OCI-LY7 (cell line): ENCODE results near the gene RPS14. TPM values are rescaled to one million over a fixed set of nuclear protein-coding genes. Genes with fewer than 3 reads are reported as not detected.

Experiments
- BruUV-seq: library from RNA; stranded (reverse); fragments of 400-500 nt; replicated peaks from 2 replicates; lab custom pipeline; 2021; lab: Mats Ljungman, UMichigan
- CTCF ChIA-PET: fragments of 300-600 bp; sonication (Branson Sonifier 250); formaldehyde crosslinking; loops from one replicate; lab custom pipeline; 2022; ENCODE audit warnings: antibody characterized with exemption; ENCODE audit not compliant: unreplicated experiment; lab: Charles Lee
- POLR2A ChIA-PET: fragments of 300-600 bp; sonication (Branson Sonifier 250); formaldehyde crosslinking; loops from one replicate; lab custom pipeline; 2022; ENCODE audit warnings: antibody characterized with exemption; lab: Charles Lee
- DNase-seq: peaks from one replicate; pipeline ENCODE4 v3.0.0-alpha.2; 2015; ENCODE audit warnings: low spot score
- H2AFZ ChIP-seq: fragments of 200-600 bp; sonication (generic), shearing (Covaris generic); 2 replicates; pipeline ENCODE4 v1.6.1; 2014; ENCODE audit warnings: mild to moderate bottlenecking, antibody characterized with exemption, low read length, moderate library complexity
- H3K27ac ChIP-seq: fragments of 200-600 bp; sonication (generic); 2 replicates; pipeline ENCODE4 v1.5.1; 2014; ENCODE audit warnings: mixed run types, low read depth, mild to moderate bottlenecking, moderate library complexity, low read length, inconsistent platforms; ENCODE audit not compliant: poor library complexity, severe bottlenecking
- H3K36me3 ChIP-seq: fragments of 200-600 bp; sonication (generic); 2 replicates; pipeline ENCODE4 v1.6.1; 2014; ENCODE audit warnings: mild to moderate bottlenecking, antibody characterized with exemption, low read length, moderate library complexity, mixed read lengths; ENCODE audit not compliant: insufficient read depth
- H3K4me1 ChIP-seq: fragments of 200-600 bp; sonication (generic); 2 replicates; pipeline ENCODE4 v1.5.1; 2014; ENCODE audit warnings: mild to moderate bottlenecking, low read length; ENCODE audit not compliant: insufficient read depth, poor library complexity, severe bottlenecking
- H3K4me2 ChIP-seq: fragments of 200-600 bp; sonication (generic); 2 replicates; pipeline ENCODE4 v1.6.1; 2014; ENCODE audit warnings: mild to moderate bottlenecking, low read length
- H3K4me3 ChIP-seq: fragments of 200-600 bp; sonication (generic); 2 replicates; pipeline ENCODE4 v1.5.1; 2014; ENCODE audit warnings: mild to moderate bottlenecking, low read depth, low read length; ENCODE audit not compliant: poor library complexity, severe bottlenecking
- H3K79me2 ChIP-seq: fragments of 200-600 bp; sonication (generic); 2 replicates; pipeline ENCODE4 v1.6.1; 2016; ENCODE audit warnings: low read depth, mild to moderate bottlenecking, low read length, moderate library complexity, mixed read lengths; ENCODE audit not compliant: insufficient read depth
- H3K9me2 ChIP-seq: fragments of 200-600 bp; sonication (generic); 2 replicates; pipeline ENCODE4 v1.6.1; 2016; ENCODE audit warnings: mild to moderate bottlenecking, low read length, mixed read lengths; ENCODE audit not compliant: insufficient read depth
- H3K9me3 ChIP-seq: fragments of 200-600 bp; sonication (generic); 2 replicates; pipeline ENCODE4 v1.6.1; 2014; ENCODE audit warnings: mild to moderate bottlenecking, mixed run types, low read length, mixed read lengths
- H4K20me1 ChIP-seq: fragments of 200-600 bp; sonication (generic); 2 replicates; pipeline ENCODE4 v1.6.1; 2014; ENCODE audit warnings: mild to moderate bottlenecking, antibody characterized with exemption, low read length, moderate library complexity, mixed read lengths; ENCODE audit not compliant: insufficient read depth
- EZH2phosphoT487 ChIP-seq: fragments of 200-600 bp; sonication (generic); IDR thresholded peaks from 2 replicates; pipeline ENCODE4 v1.6.1; 2018; ENCODE audit warnings: low read depth, borderline replicate concordance, mild to moderate bottlenecking, mixed run types, antibody characterized with exemption, low read length, moderate library complexity, mixed read lengths
- intact Hi-C: fragments of 100-400 bp; cut with micrococcal nuclease; formaldehyde crosslinking; loops from one replicate; pipeline ENCODE4 v1.10.0; 2022; ENCODE audit not compliant: unreplicated experiment
- total RNA-seq, 2 experiments: library from RNA; depleted of rRNA in 1 of 2; stranded (reverse); fragments of >200 nt in 1 of 2; shearing (Covaris generic) in 1 of 2; gene quantifications; 2 replicates each; pipeline ENCODE4 v1.2.3, GENCODE V29; 2014 to 2022
- TF ChIP-seq, protein P1 (sequence below): fragments of 200-600 bp; sonication (generic); conservative IDR thresholded peaks from 2 replicates; pipeline ENCODE4 v1.5.1; 2014; ENCODE audit warnings: mild to moderate bottlenecking, antibody characterized with exemption, low read length, moderate library complexity, mixed read lengths

Gene RPS14
- total RNA-seq, 2 experiments from 2014 or later = 2,281 to 2,304 TPM

GRCh38 chr5:150441813-150442698 lies 7.5 kb downstream of the RPS14 start:
- Histone ChIP-seq H3K4me2 (no peak overlapping the region), H2AFZ (no peak overlapping the region), H4K20me1 (peaks cover 10% of the 10 kb centered on the region), H3K79me2 (peaks cover 10% of the 10 kb centered on the region), H3K36me3 (peaks cover 49% of the 10 kb centered on the region), H3K4me1 (peaks cover 8% of the 10 kb centered on the region), H3K27ac (no peak overlapping the region), H3K9me2 (no peaks in the 10 kb centered on the region), H3K4me3 (no peak overlapping the region), H3K9me3 (no peaks in the 10 kb centered on the region)
- no TSS peak for BruUV-seq
- POLR2A ChIA-PET = interaction anchor here (0.6 to 0.7 kb wide), 2 partner anchors 97 to 131 kb away, joined by 3 read pairs; no protein-coding TSS in a partner anchor
- DNase-seq = no peak
- TF ChIP-seq EZH2phosphoT487 = no peak
- TF ChIP-seq, protein P1, sequence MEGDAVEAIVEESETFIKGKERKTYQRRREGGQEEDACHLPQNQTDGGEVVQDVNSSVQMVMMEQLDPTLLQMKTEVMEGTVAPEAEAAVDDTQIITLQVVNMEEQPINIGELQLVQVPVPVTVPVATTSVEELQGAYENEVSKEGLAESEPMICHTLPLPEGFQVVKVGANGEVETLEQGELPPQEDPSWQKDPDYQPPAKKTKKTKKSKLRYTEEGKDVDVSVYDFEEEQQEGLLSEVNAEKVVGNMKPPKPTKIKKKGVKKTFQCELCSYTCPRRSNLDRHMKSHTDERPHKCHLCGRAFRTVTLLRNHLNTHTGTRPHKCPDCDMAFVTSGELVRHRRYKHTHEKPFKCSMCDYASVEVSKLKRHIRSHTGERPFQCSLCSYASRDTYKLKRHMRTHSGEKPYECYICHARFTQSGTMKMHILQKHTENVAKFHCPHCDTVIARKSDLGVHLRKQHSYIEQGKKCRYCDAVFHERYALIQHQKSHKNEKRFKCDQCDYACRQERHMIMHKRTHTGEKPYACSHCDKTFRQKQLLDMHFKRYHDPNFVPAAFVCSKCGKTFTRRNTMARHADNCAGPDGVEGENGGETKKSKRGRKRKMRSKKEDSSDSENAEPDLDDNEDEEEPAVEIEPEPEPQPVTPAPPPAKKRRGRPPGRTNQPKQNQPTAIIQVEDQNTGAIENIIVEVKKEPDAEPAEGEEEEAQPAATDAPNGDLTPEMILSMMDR = no peak
- CTCF ChIA-PET = no interaction called here
- intact Hi-C loops = no loop called here

DNA sequence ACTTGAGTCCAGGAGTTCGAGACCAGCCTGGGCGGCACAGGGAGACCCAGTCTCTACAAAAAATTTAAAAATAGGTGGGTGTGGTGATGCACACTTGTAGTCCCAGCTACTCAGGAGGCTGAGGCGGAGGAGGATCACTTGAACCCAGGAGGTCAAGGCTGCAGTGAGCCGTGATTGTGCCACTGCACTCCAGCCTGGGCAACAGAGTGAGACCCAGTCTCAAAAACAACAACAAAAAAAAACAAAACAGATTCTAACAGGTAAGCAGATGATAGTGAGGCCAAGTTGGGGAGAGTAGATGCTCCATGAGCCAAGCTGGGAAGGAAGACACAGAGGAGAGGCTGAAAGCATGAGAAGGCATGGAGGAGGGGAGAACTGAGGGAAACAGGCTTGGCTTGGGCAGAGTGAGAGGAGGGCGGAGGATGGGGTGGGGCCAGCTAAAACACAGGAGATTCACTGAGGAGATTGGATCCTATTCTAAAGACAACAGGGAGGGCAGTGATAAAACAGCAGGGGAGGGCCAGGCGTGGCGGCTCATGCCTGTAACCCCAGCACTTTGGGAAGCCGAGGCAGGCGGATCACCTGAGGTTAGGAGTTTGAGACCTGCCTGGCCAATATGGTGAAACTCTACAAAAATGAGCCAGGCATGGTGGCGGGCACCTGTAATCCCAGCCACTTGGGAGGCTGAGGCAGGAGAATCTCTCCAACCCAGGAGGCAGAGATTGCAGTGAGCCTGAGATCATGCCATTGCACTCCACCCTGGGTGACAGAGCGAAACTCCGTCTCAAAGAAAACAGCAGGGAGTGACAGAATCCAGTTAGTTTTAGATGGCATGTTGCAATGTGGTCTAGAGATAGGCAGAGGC lies 8.4 kb downstream of the RPS14 start:
- intact Hi-C loops = no loop called here

More for the DNA sequence above, 8.4 kb downstream of the RPS14 start:
- no TSS peak for BruUV-seq
- Histone ChIP-seq H2AFZ (no peak overlapping the region), H4K20me1 (peaks cover 1% of the 10 kb centered on the region; the same call in 1 of the 2 replicates), H3K79me2 (peaks cover 1% of the 10 kb centered on the region; the same call in 1 of the 2 replicates), H3K4me2 (no peak overlapping the region), H3K4me3 (no peak overlapping the region), H3K4me1 (peaks cover 5% of the 10 kb centered on the region), H3K27ac (no peak overlapping the region), H3K36me3 (peaks cover 41% of the 10 kb centered on the region), H3K9me2 (no peaks in the 10 kb centered on the region), H3K9me3 (no peaks in the 10 kb centered on the region)
- DNase-seq = no peak
- POLR2A ChIA-PET = no interaction called here
- TF ChIP-seq, protein P1 = no peak
- no peak for TF ChIP-seq EZH2phosphoT487
- CTCF ChIA-PET = no interaction called here
